Stimulated activated CD4-positive, alpha-beta T cell treated with anti-CD3 and anti-CD28 coated beads, Interleukin-12 subunit alpha, Interleukin-12 subunit beta, amount 100 ng/mL, for 4 hours (primary cell): ENCODE results near the gene NOS1AP.

ENCODE experiments used
- DNase-seq: peaks from one replicate; pipeline ENCODE4 v3.0.0-alpha.2; 2020

The NOS1AP gene

GRCh38 chr1:162091681-162092524 lies 22.4 kb downstream of the NOS1AP start:
- DNase-seq = no peak

GRCh38 chr1:162093095-162093494 lies 23.6 kb downstream of the NOS1AP start:
- DNase-seq = no peak

DNA sequence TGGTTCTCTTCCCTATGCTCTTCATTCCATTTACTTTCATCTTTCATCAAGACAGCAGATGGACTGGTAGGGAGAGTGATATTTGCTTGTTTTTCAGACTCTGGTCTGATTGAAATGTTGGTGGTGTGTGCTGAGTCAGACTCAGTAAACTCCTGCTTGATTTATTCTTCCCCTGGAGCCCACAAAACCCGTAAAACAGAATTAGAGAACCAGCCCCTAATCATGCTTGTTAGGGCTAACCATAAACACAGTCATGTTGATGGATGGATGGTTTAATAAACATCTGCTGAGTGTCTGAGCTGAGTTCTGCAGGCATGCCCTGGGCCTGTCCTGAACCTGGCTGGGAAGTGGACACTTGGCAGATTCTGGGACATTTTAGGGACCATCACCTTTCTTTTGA lies 24.8 kb downstream of the NOS1AP start:
- DNase-seq = no peak

- no peak for DNase-seq
These were observed 25.2 kb downstream of the NOS1AP start for GRCh38 chr1:162094723-162095122.

GRCh38 chr1:162107911-162108310 lies 38.4 kb downstream of the NOS1AP start:
- DNase-seq = no peak

GRCh38 chr1:162108426-162108825 lies 38.9 kb downstream of the NOS1AP start:
- DNase-seq = no peak

DNA sequence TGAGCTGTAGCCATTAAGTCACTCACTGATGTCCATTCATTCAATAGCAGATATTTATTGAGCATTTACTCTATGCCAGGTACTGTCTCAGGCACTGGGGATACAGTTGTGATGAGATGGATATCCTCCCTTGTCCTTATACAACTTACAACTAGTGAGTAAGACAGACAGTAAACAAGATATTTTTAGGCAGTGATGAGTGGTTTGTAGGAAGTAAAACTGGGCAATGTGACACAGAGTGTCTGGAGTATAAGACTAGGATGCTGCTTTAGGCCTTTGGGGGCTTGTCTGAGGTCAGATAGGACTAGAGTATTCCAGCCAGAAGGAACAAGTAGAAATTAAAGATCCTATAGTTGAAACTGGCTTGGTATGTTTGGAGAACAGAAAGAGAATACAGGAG lies 41.4 kb downstream of the NOS1AP start:
- no peak for DNase-seq

- no peak for DNase-seq
These were observed 42.1 kb downstream of the NOS1AP start for GRCh38 chr1:162111572-162111971.

DNA sequence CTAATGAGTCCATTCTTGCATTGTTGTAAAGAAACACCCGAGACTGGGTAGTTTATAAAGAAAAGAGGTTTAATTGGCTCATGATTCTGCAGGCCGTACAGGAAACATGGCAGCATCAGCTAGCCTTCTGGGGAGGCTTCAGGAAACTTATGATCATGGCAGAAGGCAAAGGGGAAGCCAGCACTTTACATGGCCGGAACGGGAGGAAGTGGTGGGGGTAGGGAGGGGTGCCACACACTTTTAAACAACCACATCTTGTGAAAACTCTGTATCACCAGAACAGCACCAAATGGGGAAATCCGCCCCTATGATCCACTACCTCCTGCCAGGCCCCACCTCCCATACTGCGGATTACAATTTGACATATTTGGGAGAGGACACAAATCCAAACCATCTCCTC lies 43.9 kb downstream of the NOS1AP start:
- DNase-seq = no peak

- no peak for DNase-seq
These were observed 47.7 kb downstream of the NOS1AP start for GRCh38 chr1:162117039-162117774.

DNA sequence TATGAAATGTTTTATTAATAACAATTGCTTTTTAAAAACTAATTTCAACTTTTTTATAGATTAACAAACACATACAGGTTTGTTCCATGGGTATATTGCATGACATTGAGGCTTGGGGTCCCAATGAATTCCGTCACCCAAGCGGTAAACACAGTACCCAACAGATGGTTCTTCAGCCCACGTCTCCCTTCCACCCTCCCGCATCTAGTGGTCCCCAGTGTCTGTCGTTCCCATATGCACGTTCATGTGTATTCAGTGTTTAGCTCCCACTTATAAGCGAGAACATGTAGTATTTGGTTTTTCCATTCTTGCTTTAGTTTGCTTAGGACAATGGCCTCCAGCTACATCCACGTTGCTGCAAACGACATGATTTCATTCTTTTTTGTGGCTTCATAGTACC lies 48.6 kb downstream of the NOS1AP start:
- DNase-seq = no peak

- no peak for DNase-seq
These were observed 59.3 kb downstream of the NOS1AP start for GRCh38 chr1:162128693-162129356.

DNA sequence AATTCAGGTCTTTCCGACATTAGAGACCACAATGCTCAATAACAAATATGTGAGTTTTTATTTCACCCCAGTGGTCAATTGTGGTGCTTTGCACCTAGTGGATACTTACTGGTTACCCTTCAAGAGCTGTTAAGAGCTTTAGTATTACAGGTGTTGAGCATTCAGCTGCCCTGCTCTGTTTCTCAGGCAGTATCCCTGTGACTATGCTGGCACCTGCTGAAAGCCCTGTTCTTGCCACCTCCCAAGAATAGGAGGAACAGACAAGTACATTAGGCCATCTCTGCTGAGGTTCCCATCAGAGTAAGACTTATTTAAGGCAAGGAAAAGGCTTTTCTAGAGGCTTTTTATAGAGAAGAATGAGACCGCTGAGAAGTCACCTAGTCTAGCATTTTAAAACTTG lies 60.8 kb downstream of the NOS1AP start:
- DNase-seq = no peak

- DNase-seq = no peak
These were observed 62.2 kb downstream of the NOS1AP start for GRCh38 chr1:162131400-162132321.

- DNase-seq = no peak
These were observed 64.1 kb downstream of the NOS1AP start for GRCh38 chr1:162133566-162133965.

DNA sequence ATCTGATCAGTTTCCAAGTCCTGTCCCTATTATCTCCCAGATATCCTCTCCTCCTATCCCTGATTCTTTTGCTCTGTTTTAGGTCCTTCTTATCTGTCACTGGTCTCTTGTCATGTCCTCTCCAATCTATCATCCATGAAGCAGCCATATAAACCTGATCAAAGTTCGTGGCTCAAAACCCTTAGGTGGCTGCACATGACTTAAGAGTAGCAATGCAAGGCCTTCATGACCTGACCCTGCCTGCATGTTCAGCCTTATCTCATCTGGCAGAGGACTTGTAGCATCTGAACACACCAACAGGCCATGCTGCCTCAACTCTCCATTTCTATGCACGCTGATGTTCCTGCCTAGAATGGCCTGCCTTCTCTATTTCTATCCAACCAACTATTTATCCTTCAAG lies 65.2 kb downstream of the NOS1AP start:
- no peak for DNase-seq

DNA sequence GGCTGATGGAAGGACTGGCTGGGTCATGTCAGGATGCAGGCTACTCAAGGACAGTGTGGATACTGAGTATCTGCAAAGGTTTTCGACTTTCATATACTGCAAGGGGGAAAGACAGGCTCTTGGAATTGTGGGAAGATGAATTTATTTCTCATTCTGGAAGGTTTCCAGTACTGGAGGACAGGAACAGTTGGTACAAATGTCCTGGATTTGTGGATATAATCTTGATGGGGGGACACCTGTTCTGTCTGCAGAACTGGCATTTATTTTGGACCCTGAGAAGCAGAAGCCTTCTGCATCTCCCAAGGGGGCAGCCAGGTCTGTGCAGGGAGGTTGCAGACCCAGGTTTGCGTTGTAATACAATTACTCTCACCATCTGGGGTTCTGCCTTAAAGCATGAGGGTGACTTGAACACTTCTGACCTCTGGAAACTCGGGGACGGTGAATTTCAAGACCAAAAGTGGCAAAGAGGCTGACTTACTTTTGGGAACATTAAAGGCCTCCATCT lies 65.8 kb downstream of the NOS1AP start:
- no peak for DNase-seq

- DNase-seq = no peak
These were observed 67.3 kb downstream of the NOS1AP start for GRCh38 chr1:162136760-162137159.

- no peak for DNase-seq
These were observed 67.9 kb downstream of the NOS1AP start for GRCh38 chr1:162137179-162137960.

DNA sequence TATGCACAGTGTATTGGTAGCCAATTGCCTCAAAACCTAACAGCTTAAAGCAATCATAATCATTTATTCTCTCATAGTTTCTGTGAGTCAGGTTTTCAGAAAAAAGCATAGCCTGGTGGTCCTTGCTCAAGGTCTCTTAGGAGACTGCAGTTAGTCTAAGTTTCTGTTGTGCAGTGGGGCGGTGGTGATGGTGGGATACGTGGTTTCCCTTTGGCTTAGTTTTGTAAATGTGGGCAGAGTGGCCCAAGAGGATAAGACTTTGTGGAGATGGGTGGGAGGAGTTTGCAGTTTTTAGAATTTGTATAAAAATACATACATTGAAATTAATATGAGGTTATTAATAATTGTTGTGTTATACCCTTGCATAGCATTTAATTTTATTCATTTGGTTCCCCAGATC lies 68.6 kb downstream of the NOS1AP start:
- no peak for DNase-seq

GRCh38 chr1:162138599-162139181 lies 69.2 kb downstream of the NOS1AP start:
- no peak for DNase-seq
